ENCODE measurements around the gene TTI1. TPM values are rescaled to one million over a fixed set of nuclear protein-coding genes. Genes with fewer than 3 reads are reported as not detected.
A peak's percentile ranks its signal among the peaks of the same experiment; 100 is the strongest.

The TTI1 gene
- total and polyA plus RNA-seq, 2 of the 13 experiments (the other 11 are each of a cell fraction or from before 2014, with no cell fraction given): 22.9 to 39.8 TPM

DNA sequence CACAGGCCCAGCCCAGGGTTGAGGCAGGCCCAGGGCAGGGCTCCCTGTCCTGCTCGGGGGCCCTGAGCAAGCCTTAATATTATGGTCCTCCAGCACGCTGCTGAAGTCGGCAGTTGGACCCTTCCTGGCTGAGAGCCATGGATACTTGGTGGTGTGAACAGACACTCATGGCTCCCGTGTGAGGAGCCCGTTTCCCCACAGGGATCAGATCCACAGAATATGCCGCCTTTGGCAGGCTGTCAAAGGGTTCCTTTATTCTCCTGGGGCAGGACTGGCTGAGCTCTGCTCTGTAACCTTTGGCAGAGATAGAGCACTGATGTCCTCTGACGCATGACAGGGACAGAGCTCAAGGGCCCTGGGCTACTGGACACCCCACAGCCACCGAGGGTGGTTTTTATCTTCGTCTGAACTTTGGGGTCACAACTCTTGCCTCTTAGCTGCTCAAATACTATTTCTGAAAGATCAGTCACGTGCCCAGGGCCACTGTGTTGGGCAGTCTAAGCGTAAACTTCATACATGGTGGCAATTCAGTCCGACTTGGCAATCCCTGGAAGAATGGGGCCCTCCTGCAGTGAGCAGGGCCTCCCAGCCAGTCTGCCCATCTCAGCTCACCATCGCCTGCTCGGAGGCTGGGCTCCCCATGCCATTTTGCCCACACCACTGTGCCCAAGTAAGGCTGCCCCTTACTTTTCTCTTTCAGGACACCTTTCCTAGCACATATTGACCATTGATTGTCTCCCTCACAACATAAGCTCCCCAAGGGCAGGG is 49.1 kb downstream of the TTI1 start (continued):
- TF ChIP-seq, protein P1, sequence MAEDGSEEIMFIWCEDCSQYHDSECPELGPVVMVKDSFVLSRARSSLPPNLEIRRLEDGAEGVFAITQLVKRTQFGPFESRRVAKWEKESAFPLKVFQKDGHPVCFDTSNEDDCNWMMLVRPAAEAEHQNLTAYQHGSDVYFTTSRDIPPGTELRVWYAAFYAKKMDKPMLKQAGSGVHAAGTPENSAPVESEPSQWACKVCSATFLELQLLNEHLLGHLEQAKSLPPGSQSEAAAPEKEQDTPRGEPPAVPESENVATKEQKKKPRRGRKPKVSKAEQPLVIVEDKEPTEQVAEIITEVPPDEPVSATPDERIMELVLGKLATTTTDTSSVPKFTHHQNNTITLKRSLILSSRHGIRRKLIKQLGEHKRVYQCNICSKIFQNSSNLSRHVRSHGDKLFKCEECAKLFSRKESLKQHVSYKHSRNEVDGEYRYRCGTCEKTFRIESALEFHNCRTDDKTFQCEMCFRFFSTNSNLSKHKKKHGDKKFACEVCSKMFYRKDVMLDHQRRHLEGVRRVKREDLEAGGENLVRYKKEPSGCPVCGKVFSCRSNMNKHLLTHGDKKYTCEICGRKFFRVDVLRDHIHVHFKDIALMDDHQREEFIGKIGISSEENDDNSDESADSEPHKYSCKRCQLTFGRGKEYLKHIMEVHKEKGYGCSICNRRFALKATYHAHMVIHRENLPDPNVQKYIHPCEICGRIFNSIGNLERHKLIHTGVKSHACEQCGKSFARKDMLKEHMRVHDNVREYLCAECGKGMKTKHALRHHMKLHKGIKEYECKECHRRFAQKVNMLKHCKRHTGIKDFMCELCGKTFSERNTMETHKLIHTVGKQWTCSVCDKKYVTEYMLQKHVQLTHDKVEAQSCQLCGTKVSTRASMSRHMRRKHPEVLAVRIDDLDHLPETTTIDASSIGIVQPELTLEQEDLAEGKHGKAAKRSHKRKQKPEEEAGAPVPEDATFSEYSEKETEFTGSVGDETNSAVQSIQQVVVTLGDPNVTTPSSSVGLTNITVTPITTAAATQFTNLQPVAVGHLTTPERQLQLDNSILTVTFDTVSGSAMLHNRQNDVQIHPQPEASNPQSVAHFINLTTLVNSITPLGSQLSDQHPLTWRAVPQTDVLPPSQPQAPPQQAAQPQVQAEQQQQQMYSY (CRISPR knock-in tag; IDR thresholded peaks at IDR 0.05): no peak
- TF ChIP-seq, protein P2, sequence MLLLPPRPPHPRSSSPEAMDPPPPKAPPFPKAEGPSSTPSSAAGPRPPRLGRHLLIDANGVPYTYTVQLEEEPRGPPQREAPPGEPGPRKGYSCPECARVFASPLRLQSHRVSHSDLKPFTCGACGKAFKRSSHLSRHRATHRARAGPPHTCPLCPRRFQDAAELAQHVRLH (CRISPR knock-in tag; IDR thresholded peaks at IDR 0.05; ENCODE audit: borderline replicate concordance, low read depth): peak; percentile 72; the same call in 1 of the 2 replicates
- TF ChIP-seq, protein P3, sequence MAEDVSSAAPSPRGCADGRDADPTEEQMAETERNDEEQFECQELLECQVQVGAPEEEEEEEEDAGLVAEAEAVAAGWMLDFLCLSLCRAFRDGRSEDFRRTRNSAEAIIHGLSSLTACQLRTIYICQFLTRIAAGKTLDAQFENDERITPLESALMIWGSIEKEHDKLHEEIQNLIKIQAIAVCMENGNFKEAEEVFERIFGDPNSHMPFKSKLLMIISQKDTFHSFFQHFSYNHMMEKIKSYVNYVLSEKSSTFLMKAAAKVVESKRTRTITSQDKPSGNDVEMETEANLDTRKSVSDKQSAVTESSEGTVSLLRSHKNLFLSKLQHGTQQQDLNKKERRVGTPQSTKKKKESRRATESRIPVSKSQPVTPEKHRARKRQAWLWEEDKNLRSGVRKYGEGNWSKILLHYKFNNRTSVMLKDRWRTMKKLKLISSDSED (CRISPR knock-in tag; IDR thresholded peaks at IDR 0.05): no peak
- TF ChIP-seq SRSF1 (optimal IDR thresholded peaks at IDR 0.05; ENCODE audit: low read depth, low read length) (peak; percentile 61), ZNF121 (CRISPR knock-in tag; IDR thresholded peaks at IDR 0.05) (peak; percentile 36), ZNF569 (CRISPR knock-in tag; IDR thresholded peaks at IDR 0.05; ENCODE audit: borderline replicate concordance) (no peak), THAP11 (CRISPR knock-in tag; IDR thresholded peaks at IDR 0.05) (no peak), ZNF703 (CRISPR knock-in tag; IDR thresholded peaks at IDR 0.05; ENCODE audit: borderline replicate concordance) (no peak), ZNF343 (CRISPR knock-in tag; IDR thresholded peaks at IDR 0.05) (no peak; the same call in 1 of the 2 replicates)
- TF ChIP-seq, protein P4, sequence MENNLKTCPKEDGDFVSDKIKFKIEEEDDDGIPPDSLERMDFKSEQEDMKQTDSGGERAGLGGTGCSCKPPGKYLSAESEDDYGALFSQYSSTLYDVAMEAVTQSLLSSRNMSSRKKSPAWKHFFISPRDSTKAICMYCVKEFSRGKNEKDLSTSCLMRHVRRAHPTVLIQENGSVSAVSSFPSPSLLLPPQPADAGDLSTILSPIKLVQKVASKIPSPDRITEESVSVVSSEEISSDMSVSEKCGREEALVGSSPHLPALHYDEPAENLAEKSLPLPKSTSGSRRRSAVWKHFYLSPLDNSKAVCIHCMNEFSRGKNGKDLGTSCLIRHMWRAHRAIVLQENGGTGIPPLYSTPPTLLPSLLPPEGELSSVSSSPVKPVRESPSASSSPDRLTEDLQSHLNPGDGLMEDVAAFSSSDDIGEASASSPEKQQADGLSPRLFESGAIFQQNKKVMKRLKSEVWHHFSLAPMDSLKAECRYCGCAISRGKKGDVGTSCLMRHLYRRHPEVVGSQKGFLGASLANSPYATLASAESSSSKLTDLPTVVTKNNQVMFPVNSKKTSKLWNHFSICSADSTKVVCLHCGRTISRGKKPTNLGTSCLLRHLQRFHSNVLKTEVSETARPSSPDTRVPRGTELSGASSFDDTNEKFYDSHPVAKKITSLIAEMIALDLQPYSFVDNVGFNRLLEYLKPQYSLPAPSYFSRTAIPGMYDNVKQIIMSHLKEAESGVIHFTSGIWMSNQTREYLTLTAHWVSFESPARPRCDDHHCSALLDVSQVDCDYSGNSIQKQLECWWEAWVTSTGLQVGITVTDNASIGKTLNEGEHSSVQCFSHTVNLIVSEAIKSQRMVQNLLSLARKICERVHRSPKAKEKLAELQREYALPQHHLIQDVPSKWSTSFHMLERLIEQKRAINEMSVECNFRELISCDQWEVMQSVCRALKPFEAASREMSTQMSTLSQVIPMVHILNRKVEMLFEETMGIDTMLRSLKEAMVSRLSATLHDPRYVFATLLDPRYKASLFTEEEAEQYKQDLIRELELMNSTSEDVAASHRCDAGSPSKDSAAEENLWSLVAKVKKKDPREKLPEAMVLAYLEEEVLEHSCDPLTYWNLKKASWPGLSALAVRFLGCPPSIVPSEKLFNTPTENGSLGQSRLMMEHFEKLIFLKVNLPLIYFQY (CRISPR knock-in tag; IDR thresholded peaks at IDR 0.05; ENCODE audit: borderline replicate concordance): no peak
- TF ChIP-seq, protein P5, sequence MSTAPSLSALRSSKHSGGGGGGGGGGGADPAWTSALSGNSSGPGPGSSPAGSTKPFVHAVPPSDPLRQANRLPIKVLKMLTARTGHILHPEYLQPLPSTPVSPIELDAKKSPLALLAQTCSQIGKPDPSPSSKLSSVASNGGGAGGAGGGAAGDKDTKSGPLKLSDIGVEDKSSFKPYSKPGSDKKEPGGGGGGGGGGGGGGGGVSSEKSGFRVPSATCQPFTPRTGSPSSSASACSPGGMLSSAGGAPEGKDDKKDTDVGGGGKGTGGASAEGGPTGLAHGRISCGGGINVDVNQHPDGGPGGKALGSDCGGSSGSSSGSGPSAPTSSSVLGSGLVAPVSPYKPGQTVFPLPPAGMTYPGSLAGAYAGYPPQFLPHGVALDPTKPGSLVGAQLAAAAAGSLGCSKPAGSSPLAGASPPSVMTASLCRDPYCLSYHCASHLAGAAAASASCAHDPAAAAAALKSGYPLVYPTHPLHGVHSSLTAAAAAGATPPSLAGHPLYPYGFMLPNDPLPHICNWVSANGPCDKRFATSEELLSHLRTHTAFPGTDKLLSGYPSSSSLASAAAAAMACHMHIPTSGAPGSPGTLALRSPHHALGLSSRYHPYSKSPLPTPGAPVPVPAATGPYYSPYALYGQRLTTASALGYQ (CRISPR knock-in tag; IDR thresholded peaks at IDR 0.05): peak; percentile 16; the same call in 1 of the 2 replicates
- TF ChIP-seq, protein P6, sequence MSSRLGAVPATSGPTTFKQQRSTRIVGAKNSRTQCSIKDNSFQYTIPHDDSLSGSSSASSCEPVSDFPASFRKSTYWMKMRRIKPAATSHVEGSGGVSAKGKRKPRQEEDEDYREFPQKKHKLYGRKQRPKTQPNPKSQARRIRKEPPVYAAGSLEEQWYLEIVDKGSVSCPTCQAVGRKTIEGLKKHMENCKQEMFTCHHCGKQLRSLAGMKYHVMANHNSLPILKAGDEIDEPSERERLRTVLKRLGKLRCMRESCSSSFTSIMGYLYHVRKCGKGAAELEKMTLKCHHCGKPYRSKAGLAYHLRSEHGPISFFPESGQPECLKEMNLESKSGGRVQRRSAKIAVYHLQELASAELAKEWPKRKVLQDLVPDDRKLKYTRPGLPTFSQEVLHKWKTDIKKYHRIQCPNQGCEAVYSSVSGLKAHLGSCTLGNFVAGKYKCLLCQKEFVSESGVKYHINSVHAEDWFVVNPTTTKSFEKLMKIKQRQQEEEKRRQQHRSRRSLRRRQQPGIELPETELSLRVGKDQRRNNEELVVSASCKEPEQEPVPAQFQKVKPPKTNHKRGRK (CRISPR knock-in tag; IDR thresholded peaks at IDR 0.05): no peak; the same call in 1 of the 2 replicates
- TF ChIP-seq, protein P7, sequence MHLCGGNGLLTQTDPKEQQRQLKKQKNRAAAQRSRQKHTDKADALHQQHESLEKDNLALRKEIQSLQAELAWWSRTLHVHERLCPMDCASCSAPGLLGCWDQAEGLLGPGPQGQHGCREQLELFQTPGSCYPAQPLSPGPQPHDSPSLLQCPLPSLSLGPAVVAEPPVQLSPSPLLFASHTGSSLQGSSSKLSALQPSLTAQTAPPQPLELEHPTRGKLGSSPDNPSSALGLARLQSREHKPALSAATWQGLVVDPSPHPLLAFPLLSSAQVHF (CRISPR knock-in tag; IDR thresholded peaks at IDR 0.05): no peak

Measured in HepG2 (cell line).